Neural crest cell (in vitro differentiated cells): ENCODE results near the gene CDC42BPB. TPM values are rescaled to one million over a fixed set of nuclear protein-coding genes. Genes with fewer than 3 reads are reported as not detected.

Experiments
- DNase-seq: peaks from one replicate; pipeline ENCODE4 v3.0.0; 2021; ENCODE audit warnings: low read depth, mixed read lengths, low spot score
- H3K27ac Mint-ChIP-seq: one replicate; pipeline ENCODE4 v1.8.0; 2021; ENCODE audit warnings: mild to moderate bottlenecking, mixed read lengths; ENCODE audit not compliant: unreplicated experiment
- H3K27me3 Mint-ChIP-seq: 2 replicates; pipeline ENCODE4 v1.8.0; 2021; ENCODE audit warnings: low read depth, mild to moderate bottlenecking, mixed read lengths
- H3K36me3 Mint-ChIP-seq: 2 replicates; pipeline ENCODE4 v1.8.0; 2021; ENCODE audit warnings: low read depth, mild to moderate bottlenecking, mixed read lengths
- H3K4me1 Mint-ChIP-seq: 2 replicates; pipeline ENCODE4 v1.8.0; 2021; ENCODE audit warnings: mixed read lengths
- H3K4me3 Mint-ChIP-seq: one replicate; pipeline ENCODE4 v1.8.0; 2021; ENCODE audit warnings: mild to moderate bottlenecking, mixed read lengths
- H3K9me3 Mint-ChIP-seq: 2 replicates; pipeline ENCODE4 v1.8.0; 2021; ENCODE audit warnings: mixed read lengths
- CTCF ChIP-seq: fragments of 200-600 bp; sonication (generic); conservative IDR thresholded peaks from 2 replicates; pipeline ENCODE4 v1.5.0; 2021; ENCODE audit warnings: antibody characterized with exemption, mild to moderate bottlenecking
- total RNA-seq: library from RNA; stranded (reverse); gene quantifications from 2 replicates; pipeline ENCODE4 v1.2.1, GENCODE V29; 2021

The CDC42BPB gene
- total RNA-seq, 1 donor from 2014 or later: 94.8 TPM

- no peaks in the 10 kb centered on the region for H3K9me3 Mint-ChIP-seq
- no peaks in the 10 kb centered on the region for H3K27me3 Mint-ChIP-seq
- no peaks in the 10 kb centered on the region for H3K36me3 Mint-ChIP-seq
- no peak for DNase-seq
- H3K4me1 Mint-ChIP-seq: peaks cover 7% of the 10 kb centered on the region
- no peak overlapping the region for H3K4me3 Mint-ChIP-seq
- no peak for TF ChIP-seq CTCF
- H3K27ac Mint-ChIP-seq: no peak overlapping the region
These were observed 40.1 kb upstream of the CDC42BPB start for GRCh38 chr14:103097244-103097993.

GRCh38 chr14:103096387-103096786, 39.0 kb upstream of the CDC42BPB start:
- Mint-ChIP-seq H3K36me3 (no peaks in the 10 kb centered on the region), H3K4me1 (peaks cover 7% of the 10 kb centered on the region), H3K9me3 (no peaks in the 10 kb centered on the region), H3K4me3 (peak overlapping the region; percentile 23), H3K27me3 (no peaks in the 10 kb centered on the region), H3K27ac (no peak overlapping the region)
- TF ChIP-seq CTCF: no peak
- no peak for DNase-seq

- Mint-ChIP-seq H3K27ac (no peak overlapping the region), H3K36me3 (no peaks in the 10 kb centered on the region), H3K9me3 (no peaks in the 10 kb centered on the region), H3K27me3 (peaks cover 5% of the 10 kb centered on the region), H3K4me3 (no peak overlapping the region), H3K4me1 (peaks cover 7% of the 10 kb centered on the region)
- no peak for TF ChIP-seq CTCF
- no peak for DNase-seq
These were observed 37.9 kb upstream of the CDC42BPB start for GRCh38 chr14:103095210-103095778.

GRCh38 chr14:103094406-103095209, 37.3 kb upstream of the CDC42BPB start, which contains the start of gene EXOC3L4:
EXOC3L4 (plus strand) TSS chr14:103094725; CDS start chr14:103100220, 5,495 bp downstream.
- no peak within 1 kb of the TSS for H3K27ac Mint-ChIP-seq
- TF ChIP-seq CTCF: no peak
- H3K36me3 Mint-ChIP-seq: no peaks in the 10 kb centered on the region
- H3K9me3 Mint-ChIP-seq: no peaks in the 10 kb centered on the region
- peaks cover 5% of the 10 kb centered on the region for H3K27me3 Mint-ChIP-seq
- peaks cover 7% of the 10 kb centered on the region for H3K4me1 Mint-ChIP-seq
- H3K4me3 Mint-ChIP-seq: no peak within 1 kb of the TSS
- no peak for DNase-seq

GRCh38 chr14:103093856-103094405, 36.6 kb upstream of the CDC42BPB start:
- Mint-ChIP-seq H3K27me3 (peaks cover 5% of the 10 kb centered on the region), H3K4me1 (peaks cover 7% of the 10 kb centered on the region), H3K36me3 (no peaks in the 10 kb centered on the region), H3K9me3 (no peaks in the 10 kb centered on the region), H3K27ac (no peak overlapping the region), H3K4me3 (no peak overlapping the region)
- no peak for DNase-seq
- no peak for TF ChIP-seq CTCF
